PFSK-1 (cell line): ENCODE measurements around the gene RPL10A.

Source experiments
- POLR2AphosphoS5 ChIP-seq: IDR thresholded peaks from 2 replicates; pipeline ENCODE4 v1.6.1; 2012; ENCODE audit warnings: low read depth, mild to moderate bottlenecking, control low read depth, low read length, moderate library complexity
- TAF1 ChIP-seq: IDR thresholded peaks from 2 replicates; pipeline ENCODE4 v1.6.1; 2012; ENCODE audit warnings: low read length, control low read depth, borderline replicate concordance; ENCODE audit not compliant: insufficient read depth

- TF ChIP-seq TAF1 (no peak), POLR2AphosphoS5 (0 out of 2 replicates have a peak, but pooled peaks have one; percentile 45)
Measured at GRCh38 chr6:35496841-35497570, 28.8 kb downstream of the RPL10A start, which contains the start of gene TEAD3.
